Neural progenitor cell (in vitro differentiated cells): ENCODE results near the gene ZKSCAN4. TPM values are rescaled to one million over a fixed set of nuclear protein-coding genes. Genes with fewer than 3 reads are reported as not detected.

Source experiments
- DNase-seq: peaks from one replicate; pipeline ENCODE4 v3.0.0-alpha.2; 2016; ENCODE audit warnings: low spot score
- H2AFZ ChIP-seq: fragments of 200-600 bp; sonication (generic); replicated peaks from 2 replicates; pipeline ENCODE4 v1.6.1; 2016; ENCODE audit warnings: antibody characterized with exemption
- H3F3A ChIP-seq: fragments of 200-600 bp; sonication (generic); 2 replicates; pipeline ENCODE4 v1.6.1; 2016; ENCODE audit warnings: antibody characterized with exemption, low read depth
- H3K27ac ChIP-seq: fragments of 200-600 bp; sonication (generic); 2 replicates; pipeline ENCODE4 v1.5.1; 2016; ENCODE audit warnings: mild to moderate bottlenecking
- H3K27me3 ChIP-seq: fragments of 200-600 bp; sonication (generic); 2 replicates; pipeline ENCODE4 v1.6.1; 2016; ENCODE audit warnings: mild to moderate bottlenecking, moderate library complexity
- H3K36me3 ChIP-seq: fragments of 200-600 bp; sonication (generic); 2 replicates; pipeline ENCODE4 v1.5.1; 2016
- H3K4me1 ChIP-seq: fragments of 200-600 bp; sonication (generic); 2 replicates; pipeline ENCODE4 v1.6.1; 2016; ENCODE audit warnings: mixed run types
- H3K4me2 ChIP-seq: fragments of 200-600 bp; sonication (generic); 2 replicates; pipeline ENCODE4 v1.6.1; 2016
- H3K4me3 ChIP-seq: fragments of 200-600 bp; sonication (generic); 2 replicates; pipeline ENCODE4 v1.5.1; 2016
- H3K79me2 ChIP-seq: fragments of 200-600 bp; sonication (generic); 2 replicates; pipeline ENCODE4 v1.6.1; 2016; ENCODE audit warnings: low read depth
- H3K9ac ChIP-seq: fragments of 200-600 bp; sonication (generic); 2 replicates; pipeline ENCODE4 v1.6.1; 2016
- H3K9me3 ChIP-seq: fragments of 200-600 bp; sonication (generic); 2 replicates; pipeline ENCODE4 v1.5.1; 2016; ENCODE audit warnings: low read depth
- H4K20me1 ChIP-seq: fragments of 200-600 bp; sonication (generic); 2 replicates; pipeline ENCODE4 v1.6.1; 2016; ENCODE audit warnings: low read depth
- H3K27ac Mint-ChIP-seq: 3 replicates; pipeline ENCODE4 v1.8.0; 2021; ENCODE audit warnings: mixed read lengths
- H3K27me3 Mint-ChIP-seq: 2 replicates; pipeline ENCODE4 v1.8.0; 2022; ENCODE audit warnings: low read depth, mild to moderate bottlenecking, inconsistent platforms, moderate library complexity, mixed read lengths; ENCODE audit not compliant: insufficient read depth
- H3K36me3 Mint-ChIP-seq: 3 replicates; pipeline ENCODE4 v1.8.0; 2021; ENCODE audit warnings: mixed read lengths
- H3K4me1 Mint-ChIP-seq: 3 replicates; pipeline ENCODE4 v1.8.0; 2021; ENCODE audit warnings: mixed read lengths
- H3K4me3 Mint-ChIP-seq: 3 replicates; pipeline ENCODE4 v1.8.0; 2021; ENCODE audit warnings: mild to moderate bottlenecking, moderate library complexity, mixed read lengths
- H3K9me3 Mint-ChIP-seq: 3 replicates; pipeline ENCODE4 v1.8.0; 2020; ENCODE audit warnings: mixed read lengths
- CTCF ChIP-seq: fragments of 200-600 bp; sonication (generic); IDR thresholded peaks from 2 replicates; pipeline ENCODE4 v1.5.1; 2017; ENCODE audit warnings: antibody characterized with exemption, mild to moderate bottlenecking
- EZH2 ChIP-seq: fragments of 200-600 bp; sonication (generic); IDR thresholded peaks from 2 replicates; pipeline ENCODE4 v1.6.1; 2017; ENCODE audit warnings: antibody characterized with exemption, mild to moderate bottlenecking, moderate library complexity
- EZH2phosphoT487 ChIP-seq: fragments of 200-600 bp; sonication (generic); IDR thresholded peaks from 2 replicates; pipeline ENCODE4 v1.6.1; 2017; ENCODE audit warnings: antibody characterized with exemption
- total RNA-seq: library from RNA; depleted of rRNA; stranded (reverse); fragments of >200 nt; gene quantifications from 2 replicates; pipeline ENCODE4 v1.2.3, GENCODE V29; 2015; ENCODE audit warnings: low replicate concordance

Gene ZKSCAN4
- total RNA-seq, 1 donor from 2014 or later: 5.9 TPM

- H3K4me3 ChIP-seq: no peak within 1 kb of the TSS
- H4K20me1 ChIP-seq: no peaks in the 10 kb centered on the region
Measured at GRCh38 chr6:28258877-28259777, 7.1 kb upstream of the ZKSCAN4 start, which contains the start of gene NKAPL. NKAPL (plus strand) TSS chr6:28259297; CDS start chr6:28259372, 75 bp downstream.

GRCh38 chr6:28257042-28257441 is 5.0 kb upstream of the ZKSCAN4 start:
- no peaks in the 10 kb centered on the region for H3K79me2 ChIP-seq
- TF ChIP-seq EZH2phosphoT487 (no peak), CTCF (no peak), EZH2 (no peak)
- DNase-seq: no peak
- H3K4me2 ChIP-seq: no peak overlapping the region
- peaks cover 14% of the 10 kb centered on the region for H3K27me3 ChIP-seq
- no peak overlapping the region for H3K27ac ChIP-seq
- H3K9ac ChIP-seq: no peak overlapping the region
- no peaks in the 10 kb centered on the region for H3K36me3 Mint-ChIP-seq
- peaks cover 5% of the 10 kb centered on the region for H3K4me1 Mint-ChIP-seq
- H3K9me3 ChIP-seq: no peaks in the 10 kb centered on the region
- no peak overlapping the region for H3K4me3 ChIP-seq
- peaks cover 8% of the 10 kb centered on the region for H3K4me1 ChIP-seq
- H3K36me3 ChIP-seq: no peaks in the 10 kb centered on the region
- H2AFZ ChIP-seq: no peak overlapping the region
- peaks cover 3% of the 10 kb centered on the region for H3K9me3 Mint-ChIP-seq
- no peaks in the 10 kb centered on the region for H3K27me3 Mint-ChIP-seq
- H3F3A ChIP-seq: peaks cover 9% of the 10 kb centered on the region
- H3K27ac Mint-ChIP-seq: no peak overlapping the region
- no peak overlapping the region for H3K4me3 Mint-ChIP-seq
- H4K20me1 ChIP-seq: no peaks in the 10 kb centered on the region

More at GRCh38 chr6:28258877-28259777, 7.1 kb upstream of the ZKSCAN4 start, which contains the start of gene NKAPL:
- TF ChIP-seq EZH2phosphoT487: no peak
- no peak for TF ChIP-seq CTCF
- Histone ChIP-seq H3K79me2 (no peaks in the 10 kb centered on the region), H3K27ac (no peak within 1 kb of the TSS), H3F3A (peaks cover 9% of the 10 kb centered on the region), H3K36me3 (no peaks in the 10 kb centered on the region), H3K9ac (no peak within 1 kb of the TSS), H3K27me3 (peaks cover 31% of the 10 kb centered on the region), H3K9me3 (no peaks in the 10 kb centered on the region), H3K4me2 (no peak within 1 kb of the TSS), H3K4me1 (peaks cover 8% of the 10 kb centered on the region), H2AFZ (peak within 1 kb of the TSS; percentile 26)
- Mint-ChIP-seq H3K4me3 (no peak within 1 kb of the TSS), H3K9me3 (peaks cover 3% of the 10 kb centered on the region), H3K36me3 (no peaks in the 10 kb centered on the region), H3K27ac (no peak within 1 kb of the TSS), H3K4me1 (no peaks in the 10 kb centered on the region), H3K27me3 (no peaks in the 10 kb centered on the region)
- no peak for DNase-seq

GRCh38 chr6:28254121-28254519 is 2.1 kb upstream of the ZKSCAN4 start:
- peaks cover 6% of the 10 kb centered on the region for H3K27me3 ChIP-seq
- H3F3A ChIP-seq: no peaks in the 10 kb centered on the region
- Mint-ChIP-seq H3K9me3 (peaks cover 3% of the 10 kb centered on the region), H3K4me1 (peaks cover 11% of the 10 kb centered on the region), H3K27ac (no peak overlapping the region), H3K4me3 (no peak overlapping the region), H3K27me3 (no peaks in the 10 kb centered on the region), H3K36me3 (no peaks in the 10 kb centered on the region)
- no peaks in the 10 kb centered on the region for H4K20me1 ChIP-seq
- no peak for DNase-seq
- TF ChIP-seq EZH2phosphoT487: no peak
- no peak for TF ChIP-seq EZH2
- no peak for TF ChIP-seq CTCF
- H3K36me3 ChIP-seq: peaks cover 3% of the 10 kb centered on the region
- H3K4me1 ChIP-seq: peaks cover 8% of the 10 kb centered on the region
- peaks cover 24% of the 10 kb centered on the region for H3K79me2 ChIP-seq
- no peaks in the 10 kb centered on the region for H3K9me3 ChIP-seq
- no peak overlapping the region for H2AFZ ChIP-seq
- H3K27ac ChIP-seq: no peak overlapping the region
- no peak overlapping the region for H3K4me2 ChIP-seq
- H3K9ac ChIP-seq: no peak overlapping the region
- no peak overlapping the region for H3K4me3 ChIP-seq
